NCI-H1436 (cell line): ENCODE results near the gene GSTA1.
"Not testable (repeated sequence)": the region's sequence is repeated elsewhere in the genome, so short reads cannot be mapped to it uniquely, and the experiment has no call there.

Source experiments
- DNase-seq: peaks from one replicate; lab custom pipeline; 2025; lab: John Stamatoyannopoulos, UW

The GSTA1 gene

DNA sequence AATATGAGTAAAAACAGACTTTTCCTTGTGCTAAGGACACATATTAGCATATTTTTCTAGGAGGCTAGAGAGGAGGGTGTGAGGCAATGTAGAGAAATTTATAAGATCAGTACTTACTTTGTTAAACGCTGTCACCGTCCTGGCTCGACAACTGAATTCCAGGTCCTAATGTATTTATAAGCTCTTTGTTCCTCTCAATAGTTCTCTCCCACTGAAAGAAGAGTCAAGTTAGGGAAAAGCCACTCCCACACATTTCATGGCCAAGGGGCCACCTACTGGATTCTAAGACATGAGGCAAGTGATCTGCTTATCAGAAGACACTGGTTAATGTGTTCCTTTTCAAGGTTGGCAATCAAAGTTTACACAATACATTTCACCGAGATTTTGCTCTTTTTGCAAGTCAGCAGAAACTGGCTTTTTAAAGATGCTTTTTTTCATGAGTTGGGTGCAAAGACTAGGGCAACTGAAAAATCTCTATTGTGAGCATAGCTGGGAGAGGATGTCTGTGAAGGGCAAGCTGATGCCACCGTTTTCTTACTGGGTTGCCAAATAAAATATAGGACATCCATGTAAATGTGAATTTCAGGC is at the start of gene GSTA1:
TSS of gene GSTA1 (minus strand) at position 149 of the 588 bp plus-strand sequence. CDS start 4,549 bp downstream, outside the sequence.
- DNase-seq = not testable (repeated sequence)

DNA sequence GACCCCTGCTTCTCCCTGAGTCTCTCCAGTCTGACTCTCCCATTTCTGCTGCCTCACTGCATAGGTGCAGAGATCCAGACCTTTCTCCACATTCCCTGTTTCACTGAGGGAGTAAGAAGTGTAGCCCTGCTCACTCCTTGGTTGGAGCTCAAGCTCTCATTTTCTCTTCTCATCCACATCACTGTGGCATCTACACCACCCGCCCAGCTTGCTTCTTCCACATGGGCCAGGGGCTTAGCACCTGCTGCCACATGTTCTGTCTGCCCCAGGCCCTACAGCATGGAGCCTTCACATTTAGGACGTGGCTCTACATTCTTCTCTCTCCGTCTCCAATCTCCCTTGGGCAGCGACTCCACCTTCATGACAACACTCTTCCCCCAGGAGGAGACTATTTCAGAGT is 45.5 kb upstream of the GSTA1 start:
- DNase-seq = no peak

DNA sequence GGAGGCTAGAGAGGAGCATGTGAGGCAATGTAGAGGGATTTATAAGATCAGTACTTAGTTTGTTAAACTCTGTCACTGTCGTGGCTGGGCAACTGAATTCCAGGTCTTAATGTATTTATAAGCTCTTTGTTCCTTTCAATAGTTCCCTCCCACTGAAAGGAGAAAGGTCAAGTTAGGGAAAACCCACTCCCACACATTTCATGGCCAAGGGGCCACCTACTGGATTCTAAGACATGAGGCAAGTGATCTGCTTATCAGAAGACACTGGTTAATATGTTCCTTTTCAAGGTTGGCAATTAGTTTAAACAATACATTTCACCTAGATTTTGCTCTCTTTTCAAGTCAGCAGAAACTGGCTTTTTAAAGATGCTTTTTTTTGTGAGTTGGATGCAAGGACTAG is 42.4 kb upstream of the GSTA1 start:
- DNase-seq = no peak

DNA sequence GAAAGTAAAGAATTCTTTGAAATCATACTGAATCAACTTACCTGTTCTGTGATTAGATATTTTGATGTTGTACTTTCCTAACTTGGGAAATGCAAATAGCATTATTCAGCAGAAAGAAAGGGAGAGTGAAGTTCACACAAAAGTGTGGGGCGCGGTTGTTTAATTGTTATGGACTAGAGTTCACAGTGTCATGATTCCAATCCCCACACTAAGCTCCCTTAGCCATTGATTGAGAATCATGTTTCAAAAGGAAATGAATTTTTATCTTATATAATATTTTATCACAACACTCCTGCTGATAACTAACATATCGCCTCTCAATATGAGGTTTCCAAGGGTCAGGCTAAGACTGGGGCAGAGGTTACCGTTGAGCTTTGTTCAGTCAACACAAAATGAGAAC is 40.0 kb upstream of the GSTA1 start:
- no peak for DNase-seq

DNA sequence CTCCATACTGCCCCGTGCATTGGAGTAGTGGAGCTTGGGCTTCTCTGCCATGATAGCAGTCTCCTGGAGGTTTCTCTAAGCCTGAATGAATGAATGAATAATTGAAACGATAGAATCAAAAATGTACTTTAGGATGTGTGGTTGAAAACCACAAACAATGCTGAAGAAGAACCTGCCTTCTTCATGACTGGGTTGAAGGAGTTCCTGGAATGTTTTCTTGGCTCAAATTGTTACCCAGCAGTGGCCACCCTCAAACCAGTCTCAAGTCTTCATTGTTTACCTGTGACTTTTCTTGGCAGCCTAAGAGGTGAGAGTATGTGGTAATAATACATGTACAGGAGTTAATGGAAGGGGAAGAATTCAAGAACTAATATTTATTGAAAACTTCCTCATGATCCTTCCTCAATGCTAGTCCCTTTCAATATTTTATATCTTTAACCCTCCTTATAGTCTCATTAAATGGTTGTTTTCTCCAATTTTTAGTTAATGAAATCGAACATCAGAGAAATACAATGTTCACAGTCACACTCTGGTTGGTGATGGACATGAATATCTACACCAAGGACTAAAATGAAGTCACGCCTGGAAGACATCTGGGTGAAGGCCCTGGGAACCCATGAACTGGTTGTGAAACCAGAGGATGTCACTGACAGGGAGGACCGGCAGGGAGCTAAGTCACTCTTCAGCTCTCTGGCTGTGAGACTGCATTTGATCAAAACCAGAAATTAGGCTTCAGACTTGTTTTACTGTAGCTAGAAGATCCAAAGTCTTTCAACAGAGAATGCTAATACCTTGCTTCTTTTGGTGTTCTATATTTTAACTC is 37.4 kb upstream of the GSTA1 start, which contains the start of gene GSTA5:
TSS of gene GSTA5 (minus strand) at position 51 of the 823 bp plus-strand sequence.
- DNase-seq = no peak

DNA sequence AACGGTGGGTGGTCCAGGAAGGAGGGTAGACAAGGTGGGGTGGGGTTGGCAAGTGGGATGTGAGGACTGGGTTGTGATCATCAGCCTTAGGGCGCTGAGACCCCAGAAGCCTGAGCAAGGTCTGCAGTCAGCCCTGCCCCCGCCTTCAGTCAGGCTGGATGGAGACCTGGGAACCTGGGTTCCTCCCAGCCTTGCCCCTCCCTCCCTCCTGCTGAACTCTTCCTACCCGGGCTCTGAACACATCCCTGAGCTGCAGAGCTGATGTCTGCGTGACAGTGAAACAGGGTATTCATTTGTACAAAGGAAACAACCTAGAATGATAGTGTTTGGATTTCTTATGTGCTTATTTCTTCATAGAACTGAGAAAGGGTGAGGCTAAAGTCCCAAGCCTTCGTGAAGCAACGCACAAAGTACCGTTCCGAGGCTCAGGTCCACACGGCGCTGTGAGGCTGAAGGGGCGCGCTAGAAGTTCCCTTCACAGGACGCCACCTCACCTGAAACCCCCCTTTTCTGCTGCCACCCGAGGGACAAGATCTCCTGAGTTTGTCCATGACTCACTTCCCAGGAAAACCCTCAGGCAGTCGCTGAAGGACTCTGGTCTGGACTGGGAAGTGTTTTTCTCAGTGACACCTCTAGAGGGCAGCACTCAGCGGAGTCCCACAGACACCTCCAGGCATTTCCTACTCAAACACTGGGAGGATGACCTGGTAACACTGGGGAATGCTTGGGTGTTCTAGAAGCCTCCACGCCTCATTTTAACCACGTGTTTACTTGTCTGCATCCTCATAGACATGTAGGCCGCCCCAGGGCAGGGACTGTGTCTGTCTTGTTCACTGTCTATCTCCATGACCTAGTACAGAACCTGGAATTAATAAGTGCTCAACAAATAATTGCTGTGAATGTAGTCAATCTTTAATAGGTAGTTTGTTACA is 35.8 kb upstream of the GSTA1 start:
- no peak for DNase-seq

DNA sequence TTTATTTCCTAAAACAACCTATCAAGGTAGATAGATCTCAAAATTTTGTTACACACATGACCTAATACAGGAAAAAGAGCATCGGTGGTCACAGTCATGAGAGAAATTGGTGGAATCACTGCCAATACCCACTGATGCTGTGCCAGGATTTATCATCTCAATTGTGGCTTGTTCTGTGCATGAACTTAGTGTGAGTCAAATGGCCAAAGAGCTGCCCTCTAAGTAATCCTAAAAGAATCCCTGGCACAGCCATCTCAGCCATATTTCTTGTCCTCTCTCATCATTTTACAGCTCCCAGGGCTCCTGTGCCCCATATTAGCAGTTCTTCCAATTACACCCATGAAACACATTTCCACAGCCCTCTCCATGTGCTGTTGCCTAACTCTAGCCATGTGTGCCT is 30.9 kb upstream of the GSTA1 start:
- DNase-seq = no peak

DNA sequence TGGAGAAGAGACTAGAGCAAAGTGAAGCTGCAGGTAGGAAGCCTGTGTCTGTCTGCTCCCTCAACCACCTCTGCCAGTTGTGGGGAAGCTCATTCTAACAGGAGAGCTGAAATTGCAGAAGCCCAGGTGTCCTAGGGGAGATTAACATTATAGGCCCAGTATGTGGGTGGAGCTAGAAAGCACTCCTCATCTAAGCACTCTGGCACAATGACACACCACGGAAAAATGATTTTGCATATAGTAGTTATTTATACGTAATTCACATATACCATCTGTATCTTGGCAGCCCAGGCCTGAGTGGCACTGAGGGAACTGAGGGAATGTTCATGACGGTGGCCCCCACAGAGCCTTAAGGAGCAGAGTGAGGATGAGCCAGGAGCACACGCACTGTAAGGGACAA is 27.3 kb upstream of the GSTA1 start:
- DNase-seq = not testable (repeated sequence)

DNA sequence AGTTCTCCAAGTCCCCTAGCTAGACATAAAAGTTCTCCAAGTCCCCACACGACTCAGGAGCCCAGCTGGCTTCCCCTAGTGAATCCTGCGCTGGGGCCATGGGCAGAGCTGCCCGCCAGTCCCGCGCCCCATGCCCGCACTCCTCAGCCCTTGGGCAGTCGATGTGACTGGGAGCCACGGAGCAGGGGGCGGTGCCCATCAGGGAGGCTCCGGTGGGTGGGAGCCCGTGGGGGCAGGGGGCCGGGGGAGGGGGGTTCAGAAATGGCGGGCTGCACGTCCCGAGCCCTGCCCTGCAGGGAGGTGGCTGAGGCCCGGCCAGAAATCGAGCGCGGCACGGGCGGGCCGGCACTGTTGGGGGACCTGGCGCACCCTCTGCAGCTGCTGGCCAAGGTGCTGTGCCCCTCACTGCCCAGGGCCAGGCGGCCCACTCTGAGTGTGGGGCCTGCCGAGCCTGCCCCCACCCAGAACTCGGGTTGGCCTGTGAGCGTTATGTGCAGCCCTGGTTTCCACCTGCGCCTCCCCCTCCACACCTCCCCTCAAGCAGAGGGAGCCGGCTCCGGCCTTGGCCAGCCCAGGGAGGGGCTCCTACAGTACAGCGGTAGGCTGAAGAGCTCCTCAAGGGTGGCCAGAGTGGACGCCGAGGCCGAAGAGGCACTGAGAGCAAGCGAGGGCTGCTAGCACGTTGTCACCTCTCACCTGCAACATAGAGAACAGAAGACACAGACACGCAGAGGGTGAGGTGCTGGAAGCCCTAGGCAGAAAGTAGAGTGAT is 25.6 kb upstream of the GSTA1 start:
- no peak for DNase-seq

DNA sequence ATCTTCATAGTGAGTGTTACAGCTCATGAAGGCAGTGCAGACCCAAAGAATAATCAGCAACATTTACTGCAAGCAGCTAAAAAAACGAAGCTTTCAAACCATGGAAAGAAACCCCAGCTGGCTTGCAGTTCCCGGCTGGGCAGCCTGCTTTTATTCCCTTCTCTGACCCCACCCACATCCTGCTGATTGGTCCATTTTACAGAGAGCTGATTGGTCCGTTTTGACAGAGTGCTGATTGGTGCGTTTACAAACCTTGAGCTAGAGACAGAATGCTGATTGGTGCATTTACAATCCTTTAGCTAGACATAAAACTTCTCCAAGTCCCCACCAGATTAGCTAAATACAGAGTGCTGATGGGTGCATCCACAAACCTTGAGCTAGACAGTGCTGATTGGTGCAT is 25.0 kb upstream of the GSTA1 start:
- DNase-seq = not testable (repeated sequence)

DNA sequence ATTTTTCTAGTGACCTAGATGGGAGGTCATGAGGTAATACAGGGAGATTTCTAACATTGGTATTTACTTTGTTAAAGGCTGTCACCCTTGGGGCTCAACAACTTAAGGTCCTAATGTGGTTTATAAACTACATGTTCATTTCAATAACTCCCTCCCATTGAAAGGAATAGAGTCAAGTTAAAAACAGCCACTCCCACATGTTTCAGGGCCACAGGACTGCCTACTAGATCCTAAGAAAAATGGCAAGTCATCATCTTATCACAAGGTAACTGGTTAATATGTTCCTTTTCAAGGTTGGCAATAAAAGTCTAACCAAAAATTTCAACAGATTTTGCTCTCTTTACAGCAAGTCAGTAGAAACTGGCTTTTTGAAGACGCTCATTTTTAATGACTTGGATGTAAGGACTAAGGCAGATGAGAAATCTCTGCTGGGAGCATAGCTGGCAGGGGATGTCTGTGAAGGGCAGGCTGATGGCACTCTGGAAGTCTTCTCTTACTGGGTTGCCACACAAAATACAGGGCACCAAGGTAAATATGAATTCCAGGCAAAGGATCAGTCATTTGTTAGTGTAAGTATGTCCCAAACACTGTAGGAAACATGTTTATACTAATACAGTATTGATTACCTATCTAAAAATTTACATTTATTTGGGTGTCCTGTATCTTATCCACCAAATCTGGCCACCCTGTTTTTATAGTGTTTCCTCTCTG is 23.6 kb upstream of the GSTA1 start:
- DNase-seq = not testable (repeated sequence)

DNA sequence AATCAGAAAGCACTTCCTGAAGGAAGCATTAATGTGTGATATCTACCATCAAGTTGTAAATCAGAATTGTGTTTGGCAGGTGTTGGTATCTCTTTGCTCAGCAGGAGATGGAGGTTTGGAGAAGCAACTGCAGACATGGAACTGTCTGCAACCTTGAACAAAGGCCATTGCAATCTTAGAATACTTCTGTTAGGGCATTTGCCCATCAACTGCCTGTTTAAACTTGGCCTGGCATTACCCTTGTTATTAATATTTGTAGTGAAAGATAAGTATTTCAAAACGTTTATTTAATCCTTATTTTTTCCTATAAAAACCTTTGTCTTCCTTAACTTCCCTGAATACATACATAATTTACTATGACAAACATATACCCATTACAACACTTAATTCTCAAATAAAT is 22.9 kb upstream of the GSTA1 start:
- DNase-seq = no peak

DNA sequence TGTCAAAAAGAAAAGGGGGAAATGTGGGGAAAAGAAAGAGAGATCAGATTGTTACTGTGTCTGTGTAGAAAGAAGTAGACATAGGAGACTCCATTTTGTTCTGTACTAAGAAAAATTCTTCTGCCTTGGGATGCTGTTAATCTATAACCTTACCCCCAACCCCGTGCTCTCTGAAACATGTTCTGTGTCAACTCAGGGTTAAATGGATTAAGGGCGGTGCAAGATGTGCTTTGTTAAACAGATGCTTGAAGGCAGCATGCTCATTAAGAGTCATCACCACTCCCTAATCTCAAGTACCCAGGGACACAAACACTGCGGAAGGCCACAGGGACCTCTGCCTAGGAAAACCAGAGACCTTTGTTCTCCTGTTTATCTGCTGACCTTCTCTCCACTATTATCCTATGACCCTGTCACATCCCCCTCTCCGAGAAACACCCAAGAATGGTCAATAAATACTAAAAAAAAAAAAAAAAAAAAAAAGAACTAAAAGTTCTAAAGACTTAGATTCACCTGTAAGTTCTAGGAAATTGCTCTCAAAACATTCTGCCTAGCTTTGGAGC is 22.4 kb upstream of the GSTA1 start:
- DNase-seq = not testable (repeated sequence)

DNA sequence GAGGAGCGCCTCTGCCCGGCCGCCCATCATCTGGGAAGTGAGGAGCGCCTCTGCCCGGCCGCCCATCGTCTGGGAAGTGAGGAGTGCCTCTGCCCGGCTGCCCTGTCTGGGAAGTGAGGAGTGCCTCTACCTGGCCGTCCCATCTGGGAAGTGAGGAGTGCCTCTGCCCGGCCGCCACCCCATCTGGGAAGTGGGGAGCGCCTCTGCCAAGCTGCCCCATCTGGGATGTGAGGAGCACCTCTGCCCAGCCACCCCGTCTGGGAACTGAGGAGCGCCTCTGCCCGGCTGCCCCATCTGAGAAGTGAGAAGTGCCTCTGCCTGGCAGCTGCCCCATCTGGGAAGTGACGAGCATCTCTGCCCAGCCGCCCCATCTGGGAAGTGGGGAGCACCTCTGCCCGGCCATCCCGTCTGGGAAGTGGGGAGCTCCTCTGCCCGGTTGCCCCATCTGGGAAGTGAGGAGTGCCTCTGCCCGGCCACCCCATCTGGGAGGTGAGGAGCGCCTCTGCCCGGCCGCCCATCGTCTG is 21.7 kb upstream of the GSTA1 start:
- DNase-seq = not testable (repeated sequence)

DNA sequence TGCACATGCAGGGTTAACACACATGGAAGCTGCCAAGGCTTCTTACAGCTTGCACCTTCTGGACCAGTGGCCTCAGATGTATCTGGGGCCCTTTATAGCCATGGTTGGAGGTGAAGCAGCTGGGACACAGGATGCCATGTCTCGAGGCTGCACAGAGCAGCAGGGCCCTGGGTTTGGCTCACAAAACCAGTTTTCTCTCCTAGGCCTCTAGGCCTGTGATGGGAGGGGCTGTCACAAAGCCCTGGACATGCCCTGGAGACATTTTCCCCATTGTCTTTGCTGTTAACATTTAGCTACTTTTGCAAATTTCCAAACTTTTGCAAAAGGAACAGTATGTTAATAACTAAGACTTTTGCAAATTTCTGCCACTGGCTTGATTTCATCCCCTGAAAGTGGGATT is 18.2 kb upstream of the GSTA1 start:
- DNase-seq = no peak

DNA sequence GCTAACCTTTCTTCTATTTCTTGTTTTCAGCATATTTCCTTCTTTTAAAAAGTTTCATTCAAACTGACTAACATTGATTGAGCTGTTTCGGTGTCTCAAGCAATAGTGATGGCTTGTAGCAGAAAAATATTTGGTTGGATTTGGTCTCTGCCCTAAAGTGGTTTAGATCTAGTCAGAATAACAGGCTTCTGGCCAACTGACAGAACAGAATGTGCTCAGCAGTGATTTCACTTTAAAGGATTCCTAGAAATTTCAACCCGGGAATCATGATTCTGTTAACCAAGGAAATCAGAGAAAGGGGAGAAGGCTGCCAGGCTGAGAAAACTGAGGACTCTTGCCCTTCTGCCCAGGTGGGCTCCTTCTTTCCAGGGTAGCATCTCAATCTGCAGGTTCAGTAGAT is 16.6 kb upstream of the GSTA1 start:
- DNase-seq = no peak

DNA sequence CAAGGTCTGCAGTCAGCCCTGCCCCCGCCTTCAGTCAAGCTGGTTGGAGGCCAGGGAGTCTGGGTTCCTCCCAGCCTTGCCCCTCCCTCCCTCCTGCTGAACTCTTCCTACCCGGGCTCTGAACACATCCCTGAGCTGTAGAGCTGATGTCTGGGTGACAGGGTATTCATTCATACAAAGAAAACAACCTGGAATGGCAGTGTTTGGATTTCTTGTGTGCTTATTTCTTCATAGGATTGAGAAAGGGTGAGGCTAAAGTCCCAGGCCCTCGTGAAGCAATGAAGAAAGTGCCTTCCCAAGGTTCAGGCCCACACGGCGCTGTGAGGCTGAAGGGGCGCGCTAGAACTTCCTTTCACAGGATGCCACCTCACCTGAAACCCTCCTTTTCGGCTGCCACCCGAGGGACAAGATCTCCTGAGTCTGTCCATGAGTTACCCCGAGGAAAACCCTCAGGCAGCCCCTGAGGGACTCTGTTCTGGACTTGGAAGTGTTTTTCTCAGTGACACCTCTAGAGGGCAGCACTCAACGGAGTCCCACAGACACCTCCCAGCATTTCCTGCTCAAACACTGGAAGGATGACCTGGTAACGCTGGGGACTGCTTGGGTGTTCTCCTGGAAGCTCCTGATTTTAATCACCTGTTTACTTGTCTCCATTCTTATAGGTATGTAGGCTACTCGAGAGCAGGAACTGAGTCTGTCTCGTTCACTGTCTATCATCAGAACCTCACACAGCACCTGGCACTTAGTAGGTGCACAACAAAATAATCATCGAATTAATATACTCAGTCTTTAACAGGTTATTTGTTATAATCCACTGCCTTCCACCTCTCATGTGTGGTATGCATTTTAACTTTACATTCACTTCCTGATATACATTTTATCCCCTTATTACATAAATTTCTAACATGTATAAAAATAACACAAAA is 11.8 kb upstream of the GSTA1 start:
- peak; percentile 31 for DNase-seq

DNA sequence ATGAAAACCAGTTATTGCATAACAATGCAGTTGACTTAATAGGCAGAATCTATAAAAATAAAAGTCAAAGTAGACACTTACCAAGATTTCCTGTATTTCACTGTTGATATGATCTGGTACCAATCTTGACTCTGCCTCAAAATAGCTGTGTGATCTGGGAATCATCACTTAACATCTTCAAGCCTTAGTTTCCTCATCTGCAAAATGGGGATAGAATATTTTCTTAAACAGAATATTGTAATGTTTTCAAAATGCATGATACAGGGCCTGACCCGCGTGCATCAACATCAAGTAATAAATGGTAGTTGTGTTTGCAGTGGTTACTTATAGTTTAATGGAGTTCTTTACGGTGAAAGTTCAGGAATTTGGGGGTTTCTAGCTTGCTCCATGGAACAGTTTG is 10.9 kb upstream of the GSTA1 start:
- DNase-seq = not testable (repeated sequence)

DNA sequence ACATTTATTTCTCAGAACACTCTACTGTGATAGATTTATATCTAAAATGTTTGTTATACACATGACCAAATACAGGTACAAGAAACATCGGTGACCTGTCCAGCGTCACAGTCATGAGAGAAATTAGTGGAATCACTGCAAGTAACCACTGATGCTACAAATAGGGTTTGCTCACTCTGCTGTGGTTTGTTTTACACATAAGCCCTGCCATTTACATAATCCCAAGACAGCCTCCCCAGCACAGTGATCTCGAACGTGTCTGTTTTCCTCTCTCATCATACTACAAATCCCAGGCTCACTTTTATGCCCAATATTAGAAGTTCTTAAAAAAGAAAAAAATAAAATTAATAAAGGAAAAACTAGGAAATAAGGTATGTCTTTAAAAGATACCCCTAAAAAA is 6.2 kb upstream of the GSTA1 start:
- DNase-seq = not testable (repeated sequence)
